HepG2 (cell line): ENCODE results near the gene KLF15. TPM values are rescaled to one million over a fixed set of nuclear protein-coding genes. Genes with fewer than 3 reads are reported as not detected.
A peak's percentile ranks its signal among the peaks of the same experiment; 100 is the strongest.

Experiments
- BRCA1 ChIP-seq: sonication (generic); formaldehyde crosslinking; IDR thresholded peaks from 2 replicates; pipeline ENCODE4 v1.4.0; 2020; ENCODE audit warnings: missing genetic modification reagents
- MBD4 ChIP-seq: IDR thresholded peaks from 2 replicates; pipeline ENCODE4 v1.6.1; 2012; ENCODE audit warnings: low read length, inconsistent platforms, borderline replicate concordance
- NCOR1 ChIP-seq: fragments of 200-600 bp; sonication (generic); IDR thresholded peaks from 2 replicates; pipeline ENCODE4 v1.7.0; 2017; ENCODE audit warnings: antibody characterized with exemption, low read length, borderline replicate concordance
- NFATC3 ChIP-seq: sonication (generic); formaldehyde crosslinking; IDR thresholded peaks from 2 replicates; pipeline ENCODE4 v1.5.1; 2020; ENCODE audit warnings: mild to moderate bottlenecking, missing genetic modification reagents
- NFYB ChIP-seq: sonication (generic); formaldehyde crosslinking; IDR thresholded peaks from 2 replicates; pipeline ENCODE4 v1.4.0; 2020; ENCODE audit warnings: missing genetic modification reagents
- PBX2 ChIP-seq: IDR thresholded peaks from 2 replicates; pipeline ENCODE4 v1.6.1; 2016; ENCODE audit warnings: control low read depth
- ZNF160 ChIP-seq: sonication (generic); formaldehyde crosslinking; IDR thresholded peaks from 2 replicates; pipeline ENCODE4 v1.8.0; 2022; ENCODE audit warnings: mild to moderate bottlenecking, inconsistent platforms, missing genetic modification reagents
- ZNF30 ChIP-seq: sonication (generic); formaldehyde crosslinking; IDR thresholded peaks from 2 replicates; pipeline ENCODE4 v1.5.0; 2020; ENCODE audit warnings: mild to moderate bottlenecking, missing genetic modification reagents
- ZNF318 ChIP-seq: sonication (generic); formaldehyde crosslinking; IDR thresholded peaks from 2 replicates; pipeline ENCODE4 v1.4.0; 2020; ENCODE audit warnings: mild to moderate bottlenecking, missing genetic modification reagents
- ZNF337 ChIP-seq: sonication (generic); formaldehyde crosslinking; IDR thresholded peaks from 2 replicates; pipeline ENCODE4 v1.5.1; 2020; ENCODE audit warnings: missing genetic modification reagents, low read depth, mild to moderate bottlenecking, borderline replicate concordance
- ZNF432 ChIP-seq: sonication (generic); formaldehyde crosslinking; IDR thresholded peaks from 2 replicates; pipeline ENCODE4 v1.5.0; 2020; ENCODE audit warnings: missing genetic modification reagents, mild to moderate bottlenecking, borderline replicate concordance
- ZNF569 ChIP-seq: sonication (generic); formaldehyde crosslinking; IDR thresholded peaks from 2 replicates; pipeline ENCODE4 v1.5.0; 2020; ENCODE audit warnings: mild to moderate bottlenecking, missing genetic modification reagents, moderate library complexity, borderline replicate concordance
- ZNF782 ChIP-seq: sonication (generic); formaldehyde crosslinking; IDR thresholded peaks from 2 replicates; pipeline ENCODE4 v1.4.0; 2020; ENCODE audit warnings: missing genetic modification reagents, mild to moderate bottlenecking, borderline replicate concordance
- ZNF891 ChIP-seq: sonication (generic); formaldehyde crosslinking; IDR thresholded peaks from 2 replicates; pipeline ENCODE4 v1.5.0; 2020; ENCODE audit warnings: mild to moderate bottlenecking, missing genetic modification reagents
- ZSCAN31 ChIP-seq: sonication (generic); formaldehyde crosslinking; IDR thresholded peaks from 2 replicates; pipeline ENCODE4 v1.5.0; 2020; ENCODE audit warnings: low read depth, mild to moderate bottlenecking, missing genetic modification reagents
- polyA plus RNA-seq, 8 experiments: library from polyadenylated mRNA; depleted of rRNA in 3 of 8; stranded (reverse) in 7 of 8; unstranded in 1 of 8; fragments of >200 nt; fragmentation: Illumina TruSeq in 4 of 8; extraction: Trizol in 4 of 8; gene quantifications; 2 replicates each; pipeline versions ENCODE4 v1.2.1 to v1.2.3, GENCODE V29; 2011 to 2016; ENCODE audit warnings: low read depth in 4 of 8, missing spikeins in 1 of 8, mixed read lengths in 1 of 8; ENCODE audit not compliant: insufficient read depth in 1 of 8
- total RNA-seq, 5 experiments: library from RNA; depleted of rRNA; stranded (reverse); fragments of >200 nt; fragmentation: Illumina TruSeq; extraction: Trizol; gene quantifications; 2 replicates each; pipeline ENCODE4 v1.2.3, GENCODE V29; 2016; ENCODE audit warnings: low read depth in 1 of 5
- TF ChIP-seq, protein P1 (sequence below): sonication (generic); formaldehyde crosslinking; IDR thresholded peaks from 2 replicates; pipeline ENCODE4 v1.5.1; 2020; ENCODE audit warnings: missing genetic modification reagents, mild to moderate bottlenecking, borderline replicate concordance
- TF ChIP-seq, protein P2 (sequence below): IDR thresholded peaks from 2 replicates; pipeline ENCODE4 v1.6.1; 2016; ENCODE audit warnings: missing compliant biosample characterization, missing genetic modification reagents, borderline replicate concordance

KLF15 gene
- total and polyA plus RNA-seq, 2 of the 13 experiments (the other 11 are each of a cell fraction or from before 2014, with no cell fraction given), result 7.1 to 7.8 TPM

DNA sequence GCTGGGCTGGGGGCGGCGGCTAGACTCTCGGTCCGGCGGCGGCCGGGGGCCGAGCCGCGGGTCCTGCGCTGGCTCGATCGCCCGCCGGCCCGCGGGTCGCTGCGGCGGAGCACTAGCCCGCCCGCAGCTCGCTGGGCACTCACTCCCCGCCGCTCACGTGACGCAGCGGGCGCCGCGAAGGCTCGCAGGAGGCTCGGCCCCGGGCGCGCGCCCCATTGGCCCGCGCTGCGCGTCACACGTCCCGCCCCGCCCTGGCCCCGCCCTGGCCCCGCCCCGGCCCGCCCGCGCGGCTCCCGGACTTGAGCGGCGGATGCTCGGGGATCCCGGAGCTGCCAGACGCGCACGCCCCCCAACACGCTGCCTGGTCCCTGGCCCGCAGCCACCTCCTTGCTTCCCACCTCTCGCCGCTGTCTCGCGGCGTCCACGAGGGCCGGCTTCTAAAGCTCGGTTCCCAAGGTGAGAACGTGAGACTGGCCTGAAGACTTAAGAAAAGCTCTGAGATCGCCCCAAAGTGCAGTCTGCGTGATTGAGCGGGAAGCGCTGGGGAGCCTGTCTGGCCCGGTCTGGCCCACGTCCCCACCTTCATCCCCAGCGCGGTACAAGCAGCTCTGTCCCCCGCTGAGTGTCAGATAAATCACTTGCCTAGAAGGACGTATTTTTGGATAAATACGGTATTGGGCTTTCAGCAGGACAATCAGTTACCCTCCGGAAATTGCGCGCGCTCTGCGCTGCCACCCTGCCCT is at the start of gene KLF15 (continued):
- TF ChIP-seq NCOR1 (no peak), ZNF160 (no peak), NFYB (CRISPR knock-in tag) (peak; percentile 54; the same call in 1 of the 2 replicates), ZNF30 (CRISPR knock-in tag) (no peak), NFATC3 (CRISPR knock-in tag) (no peak), ZNF569 (CRISPR knock-in tag) (no peak), PBX2 (CRISPR knock-in tag) (no peak), ZNF782 (no peak), MBD4 (no peak), ZNF891 (CRISPR knock-in tag) (no peak), BRCA1 (no peak), ZNF318 (CRISPR knock-in tag) (no peak), ZNF337 (CRISPR knock-in tag) (no peak), ZSCAN31 (no peak), ZNF432 (no peak)
- TF ChIP-seq, protein P1, sequence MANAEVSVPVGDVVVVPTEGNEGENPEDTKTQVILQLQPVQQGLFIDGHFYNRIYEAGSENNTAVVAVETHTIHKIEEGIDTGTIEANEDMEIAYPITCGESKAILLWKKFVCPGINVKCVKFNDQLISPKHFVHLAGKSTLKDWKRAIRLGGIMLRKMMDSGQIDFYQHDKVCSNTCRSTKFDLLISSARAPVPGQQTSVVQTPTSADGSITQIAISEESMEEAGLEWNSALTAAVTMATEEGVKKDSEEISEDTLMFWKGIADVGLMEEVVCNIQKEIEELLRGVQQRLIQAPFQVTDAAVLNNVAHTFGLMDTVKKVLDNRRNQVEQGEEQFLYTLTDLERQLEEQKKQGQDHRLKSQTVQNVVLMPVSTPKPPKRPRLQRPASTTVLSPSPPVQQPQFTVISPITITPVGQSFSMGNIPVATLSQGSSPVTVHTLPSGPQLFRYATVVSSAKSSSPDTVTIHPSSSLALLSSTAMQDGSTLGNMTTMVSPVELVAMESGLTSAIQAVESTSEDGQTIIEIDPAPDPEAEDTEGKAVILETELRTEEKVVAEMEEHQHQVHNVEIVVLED (CRISPR knock-in tag), result no peak
- TF ChIP-seq, protein P2, sequence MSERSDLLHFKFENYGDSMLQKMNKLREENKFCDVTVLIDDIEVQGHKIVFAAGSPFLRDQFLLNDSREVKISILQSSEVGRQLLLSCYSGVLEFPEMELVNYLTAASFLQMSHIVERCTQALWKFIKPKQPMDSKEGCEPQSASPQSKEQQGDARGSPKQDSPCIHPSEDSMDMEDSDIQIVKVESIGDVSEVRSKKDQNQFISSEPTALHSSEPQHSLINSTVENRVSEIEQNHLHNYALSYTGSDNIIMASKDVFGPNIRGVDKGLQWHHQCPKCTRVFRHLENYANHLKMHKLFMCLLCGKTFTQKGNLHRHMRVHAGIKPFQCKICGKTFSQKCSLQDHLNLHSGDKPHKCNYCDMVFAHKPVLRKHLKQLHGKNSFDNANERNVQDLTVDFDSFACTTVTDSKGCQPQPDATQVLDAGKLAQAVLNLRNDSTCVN (CRISPR knock-in tag), result no peak
